AG09309 (cell line): ENCODE data around the gene VMAC.
A peak's percentile ranks its signal among the peaks of the same experiment; 100 is the strongest.

Experiments
- DNase-seq: peaks from one replicate; pipeline ENCODE4 v3.0.0-alpha.2; 2010; ENCODE audit warnings: low read depth
- H3K4me3 ChIP-seq: 2 replicates; pipeline ENCODE4 v1.5.1; 2011; ENCODE audit warnings: mild to moderate bottlenecking, low read depth, low read length, moderate library complexity; ENCODE audit not compliant: control insufficient read depth
- TF ChIP-seq, protein P1 (sequence below): IDR thresholded peaks from 2 replicates; pipeline ENCODE4 v1.5.1; 2011; ENCODE audit warnings: mild to moderate bottlenecking, low read depth, low read length, inconsistent platforms; ENCODE audit not compliant: insufficient read depth, control insufficient read depth; ENCODE audit errors: missing control alignments

VMAC gene

DNA sequence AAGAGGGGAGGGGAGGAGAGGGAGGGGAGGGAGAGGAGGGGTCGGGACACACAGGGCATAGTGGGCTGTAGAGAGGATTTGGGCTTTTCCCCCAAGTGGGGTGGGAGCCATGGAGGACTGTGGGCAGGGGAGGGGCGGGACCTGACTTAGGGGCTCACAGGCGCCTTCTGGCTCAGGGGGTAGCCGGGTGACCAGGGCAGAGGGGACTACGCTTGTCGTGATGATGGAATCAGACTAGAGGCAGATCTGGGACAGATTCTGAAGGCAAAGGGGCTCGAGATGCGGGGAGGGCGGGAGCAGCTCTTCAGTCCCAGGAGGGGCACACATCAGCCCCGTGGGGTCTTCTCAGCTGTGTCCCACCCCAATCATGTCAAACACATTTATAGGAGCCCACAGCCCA lies 14.6 kb upstream of the VMAC start:
- no peak for DNase-seq
- no peak overlapping the region for H3K4me3 ChIP-seq
- TF ChIP-seq, protein P1, sequence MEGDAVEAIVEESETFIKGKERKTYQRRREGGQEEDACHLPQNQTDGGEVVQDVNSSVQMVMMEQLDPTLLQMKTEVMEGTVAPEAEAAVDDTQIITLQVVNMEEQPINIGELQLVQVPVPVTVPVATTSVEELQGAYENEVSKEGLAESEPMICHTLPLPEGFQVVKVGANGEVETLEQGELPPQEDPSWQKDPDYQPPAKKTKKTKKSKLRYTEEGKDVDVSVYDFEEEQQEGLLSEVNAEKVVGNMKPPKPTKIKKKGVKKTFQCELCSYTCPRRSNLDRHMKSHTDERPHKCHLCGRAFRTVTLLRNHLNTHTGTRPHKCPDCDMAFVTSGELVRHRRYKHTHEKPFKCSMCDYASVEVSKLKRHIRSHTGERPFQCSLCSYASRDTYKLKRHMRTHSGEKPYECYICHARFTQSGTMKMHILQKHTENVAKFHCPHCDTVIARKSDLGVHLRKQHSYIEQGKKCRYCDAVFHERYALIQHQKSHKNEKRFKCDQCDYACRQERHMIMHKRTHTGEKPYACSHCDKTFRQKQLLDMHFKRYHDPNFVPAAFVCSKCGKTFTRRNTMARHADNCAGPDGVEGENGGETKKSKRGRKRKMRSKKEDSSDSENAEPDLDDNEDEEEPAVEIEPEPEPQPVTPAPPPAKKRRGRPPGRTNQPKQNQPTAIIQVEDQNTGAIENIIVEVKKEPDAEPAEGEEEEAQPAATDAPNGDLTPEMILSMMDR: no peak

DNA sequence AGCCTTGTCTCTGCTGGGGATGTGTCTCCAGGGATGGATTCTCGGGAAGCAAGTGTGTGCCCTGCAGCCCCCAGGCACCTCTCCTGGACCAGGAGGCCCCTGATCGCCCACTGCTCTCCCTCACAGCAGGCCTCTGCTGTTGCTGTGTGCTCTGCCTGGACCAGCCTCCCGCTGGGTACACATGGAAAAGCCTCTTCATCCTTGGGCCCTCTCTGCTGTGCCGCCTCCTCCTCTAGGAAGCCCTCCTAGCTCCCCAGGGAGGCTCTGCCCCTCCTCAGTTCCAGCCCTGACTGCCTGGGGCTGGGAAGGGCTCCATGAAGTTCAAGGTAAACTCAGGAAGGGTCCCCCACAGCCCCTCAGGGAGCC lies 13.1 kb upstream of the VMAC start:
- TF ChIP-seq, protein P1: no peak
- DNase-seq: no peak
- H3K4me3 ChIP-seq: no peak overlapping the region

DNA sequence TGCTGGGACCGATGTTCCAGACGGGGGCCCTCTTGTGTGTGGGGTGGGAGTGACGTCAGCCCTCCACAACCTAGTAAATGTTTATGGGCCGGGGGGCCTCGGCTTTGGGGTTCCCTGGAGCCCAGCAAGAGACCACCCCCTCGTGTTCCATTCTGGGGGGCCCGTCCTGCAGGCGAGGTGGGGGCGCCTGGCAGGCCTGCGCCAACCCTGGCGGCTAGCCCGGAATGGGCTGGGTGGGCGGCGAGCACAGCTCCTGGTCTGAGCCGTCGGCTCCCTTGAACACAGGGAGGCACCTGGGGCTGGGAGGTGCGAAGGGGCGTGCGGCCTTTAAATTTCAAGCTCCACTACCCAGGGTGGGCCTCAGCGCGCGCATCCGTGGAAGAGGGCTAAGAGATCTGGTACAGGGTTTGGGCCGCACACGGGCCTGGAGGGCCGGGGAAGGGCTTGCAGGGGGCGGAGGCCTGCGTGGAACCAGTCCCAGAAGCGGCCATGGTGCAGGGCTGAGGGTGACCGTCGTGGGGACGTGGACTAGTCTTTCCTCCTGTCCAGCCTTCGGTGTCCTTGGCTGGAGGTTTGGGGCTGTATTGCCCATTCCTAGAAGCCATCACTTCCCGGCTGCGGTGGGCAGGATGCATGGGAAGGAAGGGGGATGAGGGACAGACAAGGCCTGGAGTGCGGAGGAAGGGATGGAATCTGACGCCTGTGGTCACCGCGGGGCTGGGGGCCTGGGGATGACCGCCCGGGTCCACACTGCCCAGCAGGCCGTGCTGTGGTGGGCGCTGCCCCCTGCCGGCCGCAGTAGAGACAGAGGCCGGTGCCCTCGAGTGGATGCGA lies 12.5 kb upstream of the VMAC start:
- no peak overlapping the region for H3K4me3 ChIP-seq
- TF ChIP-seq, protein P1: peak; percentile 84
- no peak for DNase-seq

DNA sequence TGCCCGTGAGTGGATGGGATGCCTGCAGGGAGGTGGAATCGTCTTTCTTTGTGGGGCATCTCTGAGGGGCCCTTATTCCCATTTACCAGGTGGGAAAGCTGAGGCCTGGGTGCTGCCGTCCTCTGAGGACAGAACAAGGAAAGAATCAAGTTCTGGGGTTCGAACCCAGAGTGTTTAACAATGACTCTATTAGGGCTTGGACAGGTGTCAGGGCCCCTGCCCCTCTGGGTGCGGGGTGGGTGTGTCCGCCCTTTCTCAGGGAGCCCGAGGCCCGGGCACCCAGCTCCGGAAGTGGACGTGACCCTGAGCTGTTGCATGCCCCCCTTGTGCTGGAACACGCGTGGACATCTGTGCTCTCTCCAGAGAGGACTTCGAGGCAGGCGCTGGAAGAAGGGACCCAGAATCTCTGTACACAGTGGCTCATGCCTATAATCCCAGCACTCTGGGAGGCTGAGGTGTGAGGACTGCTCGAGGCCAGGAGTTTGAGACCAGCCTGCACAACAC lies 11.8 kb upstream of the VMAC start:
- no peak for DNase-seq
- H3K4me3 ChIP-seq: no peak overlapping the region
- TF ChIP-seq, protein P1: no peak

DNA sequence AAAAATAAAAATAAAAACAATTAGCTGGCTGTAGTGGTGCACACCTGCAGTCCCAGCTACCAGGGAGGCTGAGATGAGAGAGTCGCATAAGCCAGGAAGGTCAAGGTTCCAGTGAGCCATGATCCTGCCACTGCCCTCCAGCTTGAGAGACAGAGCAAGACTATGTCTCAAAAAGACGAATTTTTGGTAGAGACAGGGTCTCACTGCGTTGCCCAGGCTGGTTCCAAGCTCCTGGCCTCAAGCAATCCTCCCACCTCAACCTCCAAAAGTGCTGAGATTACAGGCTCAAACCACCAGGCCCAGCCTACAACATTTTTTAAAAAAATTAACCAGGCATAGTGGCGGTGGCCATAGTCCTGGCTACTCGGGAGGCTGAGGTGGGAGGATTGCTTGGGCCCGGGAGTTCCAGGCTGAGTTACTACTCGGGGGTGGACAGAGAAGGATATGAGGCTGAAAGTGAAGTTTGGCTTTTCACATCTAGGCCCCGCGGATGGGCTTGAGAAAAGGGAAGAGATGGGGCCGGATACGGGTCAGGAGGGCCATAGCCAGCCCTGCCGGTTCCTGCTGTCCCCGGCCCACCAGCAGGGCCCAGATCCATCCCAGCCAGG lies 11.3 kb upstream of the VMAC start:
- TF ChIP-seq, protein P1: no peak
- no peak for DNase-seq
- no peak overlapping the region for H3K4me3 ChIP-seq

DNA sequence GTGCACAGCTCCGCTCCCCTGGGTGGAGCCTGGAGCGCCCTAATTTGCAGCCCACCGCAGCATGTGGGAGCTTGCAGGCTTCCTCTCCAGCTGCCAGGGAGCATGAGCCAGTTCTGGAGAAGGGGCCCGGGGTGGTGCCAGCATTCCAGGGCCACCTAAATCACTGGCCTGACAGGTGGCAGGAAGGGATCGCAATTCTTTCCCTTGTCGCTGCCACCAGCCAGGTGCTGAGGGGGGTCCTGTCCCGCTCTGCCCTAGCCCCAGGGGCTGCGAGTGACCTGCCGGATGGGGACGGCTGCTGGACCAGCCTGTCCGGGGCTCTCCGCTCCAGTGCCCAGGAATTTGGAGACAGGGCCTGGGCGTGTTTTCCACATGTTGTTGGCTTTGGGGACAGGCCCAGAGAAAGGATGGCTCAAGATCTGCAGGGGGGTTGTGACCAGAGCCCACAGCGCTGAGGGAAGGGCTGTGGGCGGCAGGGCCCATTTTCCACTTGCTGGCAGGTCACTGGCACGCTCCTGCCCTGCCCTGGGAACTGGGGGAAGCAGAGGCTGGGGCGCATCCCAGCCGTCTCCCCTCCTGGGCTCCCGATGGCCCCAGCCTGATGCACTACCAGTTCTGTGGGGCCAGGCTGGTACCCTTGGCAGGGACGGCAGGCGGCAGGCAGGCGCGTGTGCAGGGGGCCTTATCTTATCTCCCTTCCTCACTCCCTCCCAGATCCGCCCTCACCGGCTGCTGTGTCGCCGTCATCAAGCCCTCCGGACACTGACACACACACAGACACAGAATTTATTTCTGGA lies 10.6 kb upstream of the VMAC start:
- TF ChIP-seq, protein P1: no peak
- H3K4me3 ChIP-seq: no peak overlapping the region
- DNase-seq: no peak
